HG03342 (cell line): ENCODE measurements around the gene TGM2.

Source experiments
- ATAC-seq: cut with Tn5 transposase; IDR thresholded peaks from one replicate; pipeline ENCODE4 v1.9.1; 2021; ENCODE audit warnings: mild to moderate bottlenecking, moderate library complexity; ENCODE audit not compliant: unreplicated experiment

TGM2 gene

DNA sequence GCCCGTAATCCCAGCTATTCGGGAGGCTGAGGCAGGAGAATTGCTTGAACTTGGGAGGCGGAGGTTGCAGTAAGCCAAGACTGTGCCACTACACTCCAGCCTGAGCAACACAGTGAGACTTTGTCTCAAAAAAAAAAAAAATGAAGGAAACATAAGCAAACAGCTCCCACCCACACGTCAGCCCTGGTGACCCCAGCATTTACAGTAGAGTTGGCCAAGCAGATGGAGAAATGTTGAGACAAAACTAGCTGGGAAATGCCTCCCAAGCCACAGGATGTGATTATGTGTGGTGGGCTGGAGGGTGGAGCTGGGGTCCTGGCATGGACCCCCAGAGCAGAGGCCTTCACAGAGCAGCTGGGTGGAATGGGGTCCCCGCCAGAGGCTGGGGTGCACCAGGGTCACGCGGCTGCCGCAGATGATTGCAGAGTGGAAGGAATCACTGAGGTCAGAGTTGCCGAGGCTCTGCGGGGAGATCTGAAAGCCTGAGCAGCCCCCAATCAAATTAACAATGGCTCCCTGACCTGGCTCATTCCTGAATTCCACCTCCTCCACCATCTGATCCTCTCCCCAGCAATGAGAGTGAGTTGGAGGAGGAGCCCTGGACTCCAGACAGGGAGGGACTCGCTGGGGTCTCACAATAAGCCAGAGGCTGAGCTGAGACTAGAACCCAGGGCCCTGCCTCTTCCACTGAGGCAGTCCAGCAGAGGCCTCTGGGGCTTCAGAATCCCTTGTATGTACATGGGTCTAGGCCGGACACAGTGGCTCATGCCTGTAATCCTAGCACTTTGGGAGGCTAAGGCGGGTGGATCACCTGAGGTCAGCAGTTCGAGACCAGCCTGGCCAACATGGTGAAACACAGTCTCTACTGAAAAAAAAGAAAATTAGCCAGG, 34.7 kb upstream of the TGM2 start:
- no peak for ATAC-seq

DNA sequence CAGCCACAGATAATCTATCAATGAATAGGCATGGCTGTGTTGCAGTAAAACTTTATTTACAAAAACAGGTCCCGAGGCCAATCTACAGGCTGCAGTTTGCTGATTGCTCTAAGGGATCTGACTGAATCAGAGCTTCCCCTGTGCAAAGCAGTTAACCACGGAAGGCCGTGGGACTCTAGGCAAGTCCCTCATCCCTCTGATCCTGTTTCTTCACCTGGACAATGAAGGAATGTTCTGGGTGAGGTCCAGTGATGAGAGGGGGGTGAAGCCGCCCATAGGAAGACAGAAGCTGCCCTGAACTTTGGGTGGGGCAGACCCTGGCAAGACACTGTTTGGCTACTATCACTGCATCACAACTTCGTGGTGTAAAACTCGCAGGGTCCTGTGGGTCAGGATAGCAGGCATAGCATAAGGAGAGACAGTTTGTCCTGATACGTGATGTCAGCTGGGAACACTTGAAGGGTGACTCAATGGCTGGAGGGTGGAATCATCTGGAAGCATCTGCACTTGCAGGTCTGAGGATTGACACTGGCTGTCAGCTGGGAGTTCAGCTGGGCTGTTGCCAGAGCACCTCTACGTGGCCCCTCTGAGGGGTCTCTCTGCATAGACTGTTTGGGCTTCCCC, 33.3 kb upstream of the TGM2 start:
- no peak for ATAC-seq

DNA sequence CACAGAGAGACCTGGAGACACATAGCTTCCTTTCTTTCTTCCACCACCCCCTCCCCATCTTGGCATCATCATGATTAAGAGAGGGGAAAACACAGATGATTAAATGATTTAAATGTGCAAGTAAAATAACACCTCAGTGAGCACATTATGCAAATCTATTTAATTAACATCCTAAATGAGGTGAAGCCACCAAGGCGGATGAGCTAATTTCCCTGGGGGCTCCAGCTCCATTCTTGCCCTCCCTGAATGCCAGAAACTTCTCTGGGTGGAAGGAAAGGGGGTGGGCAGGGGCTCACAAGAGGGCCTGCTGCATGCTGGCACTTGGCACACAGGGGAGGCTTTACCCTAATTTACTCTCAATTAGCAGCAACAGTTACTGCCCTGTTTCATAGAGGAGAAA, 32.5 kb upstream of the TGM2 start:
- no peak for ATAC-seq

DNA sequence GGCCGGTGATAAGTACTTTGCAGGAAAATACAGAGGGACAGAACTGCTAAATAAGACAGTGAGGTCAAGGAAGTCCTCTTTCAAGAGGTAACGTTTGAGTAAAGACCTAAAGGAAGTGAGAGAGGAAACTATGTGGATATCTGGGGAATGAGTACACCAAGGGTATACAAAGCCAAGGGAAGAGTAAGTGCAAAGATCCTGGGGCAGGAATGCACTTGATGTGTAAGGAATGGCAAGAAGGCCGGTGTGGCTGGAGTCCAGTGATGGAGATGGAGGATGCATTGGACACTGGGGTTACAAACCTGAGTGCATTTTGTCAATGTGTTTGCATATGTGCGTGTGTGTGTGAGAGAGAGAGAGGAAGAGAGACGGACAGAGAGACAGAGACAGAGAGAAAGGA, 32.1 kb upstream of the TGM2 start:
- no peak for ATAC-seq

DNA sequence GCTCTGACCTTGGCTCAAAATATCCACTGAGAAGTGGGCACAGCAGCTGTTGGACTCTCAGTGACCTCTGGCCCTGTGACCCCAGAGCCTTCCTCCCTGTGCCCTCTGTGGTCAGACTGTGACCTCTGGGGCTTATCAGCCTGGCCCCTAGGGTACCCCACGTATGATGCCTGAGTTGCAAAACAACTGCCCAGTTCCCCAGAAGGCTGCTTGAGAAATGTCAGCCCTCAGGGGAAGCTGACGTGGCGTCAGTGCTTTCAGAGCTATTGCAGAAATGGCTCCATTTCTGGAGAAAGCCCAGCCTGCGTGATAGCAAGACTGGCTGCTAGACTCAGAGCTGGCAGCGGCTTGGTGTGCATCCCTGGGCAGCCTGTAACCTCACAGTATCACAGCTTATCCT, 31.5 kb upstream of the TGM2 start:
- no peak for ATAC-seq

DNA sequence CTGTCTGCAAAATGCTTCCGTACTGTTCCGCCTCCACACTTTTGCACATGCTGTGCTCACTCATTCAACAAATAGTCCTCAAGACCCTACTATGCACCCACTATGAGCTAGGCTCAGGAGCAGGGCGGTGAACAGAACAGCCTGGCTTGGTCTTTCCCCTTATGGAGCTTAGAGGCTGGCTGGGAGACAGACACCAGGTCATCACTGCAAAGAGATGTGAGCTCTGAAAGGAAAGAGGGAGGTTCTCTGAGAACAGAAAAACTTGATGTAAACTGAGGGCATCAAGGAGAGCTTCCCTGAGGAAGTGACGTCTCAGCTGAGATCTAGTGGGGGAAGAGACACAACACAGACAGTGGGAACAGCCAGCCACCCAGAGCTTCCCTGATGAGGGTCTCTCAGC, 31.0 kb upstream of the TGM2 start:
- ATAC-seq, result no peak

DNA sequence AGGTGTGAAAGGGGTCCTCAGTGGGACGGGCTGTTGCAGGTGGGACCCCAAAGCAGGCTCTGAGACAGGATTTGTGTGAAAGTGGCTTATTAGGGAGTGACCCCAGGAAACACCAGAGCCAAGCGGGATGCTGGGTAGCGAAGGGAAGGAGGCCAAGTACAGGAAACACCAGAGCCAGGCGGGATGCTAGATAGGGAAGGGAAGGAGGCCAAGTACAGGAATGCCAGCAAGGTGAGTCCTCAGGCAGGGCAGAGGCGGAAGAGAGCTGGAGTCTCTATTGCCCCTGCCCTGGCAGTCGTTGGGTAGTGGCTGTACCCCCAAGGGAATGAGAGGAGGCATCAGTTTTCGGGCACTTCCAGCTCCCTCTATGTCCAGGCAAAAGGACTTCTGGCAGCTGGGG, 30.5 kb upstream of the TGM2 start:
- ATAC-seq, result no peak

DNA sequence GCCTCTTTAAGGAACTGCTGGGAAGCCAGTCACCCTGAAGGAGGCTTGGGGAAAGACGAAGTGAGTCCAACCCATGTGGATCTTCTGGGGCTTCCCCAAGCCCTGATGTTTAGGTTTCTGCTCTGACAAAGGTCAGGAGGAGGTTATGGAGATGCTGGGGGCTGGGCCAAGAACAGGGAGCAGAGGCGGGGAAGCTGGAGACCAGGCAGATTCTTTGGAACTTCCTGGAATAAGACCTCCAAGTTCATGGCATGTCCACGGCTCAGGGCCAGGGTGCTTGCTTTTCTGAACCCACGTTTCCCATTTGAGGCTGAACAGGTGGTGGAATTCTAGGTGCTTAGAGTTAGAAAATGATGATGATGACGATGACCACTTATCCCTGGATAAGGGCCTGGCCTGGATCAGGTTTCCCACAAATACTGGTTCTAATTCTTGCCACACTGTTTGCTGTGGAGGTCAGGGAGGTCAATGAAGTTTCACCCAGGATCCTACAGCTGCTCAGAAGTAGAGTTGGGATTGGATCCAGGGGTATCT, 30.0 kb upstream of the TGM2 start:
- no peak for ATAC-seq

DNA sequence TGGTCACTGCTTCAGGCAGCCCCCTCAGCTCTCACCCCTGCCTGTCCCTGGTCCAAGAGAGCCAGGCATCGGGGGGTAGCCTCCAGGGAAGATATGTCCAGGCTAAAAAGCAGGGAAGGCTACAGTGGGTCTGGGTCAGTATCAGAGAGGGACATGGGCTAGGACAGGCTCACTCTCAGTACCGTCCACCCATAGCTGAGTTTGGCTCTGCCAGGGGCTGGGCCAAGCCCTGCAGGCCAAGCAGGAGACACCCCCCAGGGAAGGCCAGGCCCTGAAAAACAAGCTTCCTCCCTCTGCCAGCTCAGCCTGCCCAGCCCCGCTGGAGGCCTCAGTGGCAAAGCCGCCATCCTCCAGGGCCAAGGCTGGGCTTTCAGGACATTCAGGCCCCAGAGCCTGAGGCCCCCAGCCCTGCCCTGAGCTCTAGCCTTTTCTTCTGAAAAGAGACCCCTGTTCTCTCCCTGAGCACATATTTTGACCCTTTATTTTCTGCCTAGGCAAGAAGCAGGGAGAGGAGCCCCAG, 28.6 kb upstream of the TGM2 start:
- no peak for ATAC-seq

DNA sequence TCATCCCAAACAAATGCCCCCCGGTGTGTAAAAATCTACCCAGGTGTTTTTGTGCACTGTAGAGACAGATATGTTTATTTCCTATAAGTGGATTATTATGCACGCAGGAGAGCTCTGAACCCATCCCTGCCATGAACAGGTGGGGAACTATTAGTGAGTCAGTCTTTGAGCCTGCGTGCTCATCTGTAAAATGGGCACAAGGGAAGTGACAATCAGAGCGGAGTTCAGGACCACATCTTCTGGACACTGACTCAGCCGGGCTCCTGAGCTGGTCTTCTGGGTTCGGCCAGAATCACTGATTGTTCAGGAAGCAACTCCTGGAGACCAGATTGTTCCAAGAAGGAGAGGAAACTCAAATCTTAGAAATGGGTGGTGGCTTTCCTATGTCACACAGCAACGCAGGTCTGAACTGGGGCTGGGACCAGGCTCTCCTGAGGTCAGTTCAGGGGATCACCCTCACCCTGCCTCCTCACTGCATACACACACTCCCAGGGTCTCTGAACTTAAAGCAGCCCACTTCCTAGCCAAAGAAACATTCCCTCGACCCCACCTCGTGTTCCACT, 27.3 kb upstream of the TGM2 start:
- ATAC-seq, result no peak

DNA sequence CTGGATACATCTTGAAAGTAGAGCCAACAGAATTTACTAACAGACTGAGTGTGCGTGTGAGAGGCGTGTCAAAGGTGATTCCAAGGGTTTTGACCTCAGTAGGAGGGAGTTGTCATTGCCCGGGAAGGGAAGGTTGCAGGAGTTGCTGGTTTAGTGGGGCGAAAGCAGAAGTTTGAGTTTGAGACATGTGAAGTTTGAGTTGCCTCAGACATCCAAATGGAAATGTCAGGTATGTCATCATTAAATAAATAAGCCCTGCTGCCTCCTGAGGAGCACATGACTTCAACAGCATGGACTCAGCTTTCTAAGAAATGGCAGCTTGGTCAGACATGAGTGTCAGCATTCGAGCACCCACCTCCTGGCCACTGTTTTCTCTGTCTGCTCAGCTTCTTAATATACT, 26.6 kb upstream of the TGM2 start:
- no peak for ATAC-seq

DNA sequence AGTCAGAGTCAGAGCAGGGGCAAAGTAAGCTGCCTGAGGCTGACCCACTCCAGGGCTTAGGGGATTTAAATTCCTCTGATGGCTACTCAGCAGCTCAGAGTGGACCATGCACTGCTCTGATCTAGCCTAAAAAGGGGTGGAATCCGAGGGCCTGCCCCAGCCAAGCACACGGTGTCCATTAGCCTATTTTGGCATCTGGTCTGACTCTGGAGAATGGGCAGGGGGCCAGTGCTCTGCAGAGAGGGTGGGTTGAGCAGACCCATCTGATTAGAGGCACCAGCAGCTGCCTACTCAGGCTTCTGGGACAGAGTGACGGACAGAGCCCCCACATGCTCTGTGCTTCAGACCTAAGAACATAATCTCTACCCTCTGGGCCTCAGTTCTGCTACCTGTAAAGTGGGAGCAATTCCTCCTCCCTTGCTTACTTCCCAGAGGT, 25.9 kb upstream of the TGM2 start:
- no peak for ATAC-seq

DNA sequence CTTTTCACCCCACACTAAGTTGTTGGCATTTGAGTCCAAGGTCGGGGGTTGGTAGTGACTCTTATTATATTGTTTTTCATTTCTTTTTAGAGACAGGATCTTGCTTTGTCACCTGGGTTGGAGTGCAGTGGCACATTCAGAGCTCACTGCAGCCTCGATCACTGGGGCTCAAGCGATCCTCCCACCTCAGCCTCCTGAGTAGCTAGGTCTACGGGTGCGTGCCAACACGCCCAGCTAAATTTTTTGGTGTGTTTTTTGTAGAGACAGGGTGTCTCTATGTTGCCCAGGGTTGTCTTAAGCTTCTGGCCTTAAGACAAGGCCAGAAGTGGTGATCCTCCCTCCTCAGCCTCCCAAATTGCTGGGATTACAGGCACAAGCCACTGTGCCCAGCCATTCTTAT, 25.1 kb upstream of the TGM2 start:
- ATAC-seq, result no peak

DNA sequence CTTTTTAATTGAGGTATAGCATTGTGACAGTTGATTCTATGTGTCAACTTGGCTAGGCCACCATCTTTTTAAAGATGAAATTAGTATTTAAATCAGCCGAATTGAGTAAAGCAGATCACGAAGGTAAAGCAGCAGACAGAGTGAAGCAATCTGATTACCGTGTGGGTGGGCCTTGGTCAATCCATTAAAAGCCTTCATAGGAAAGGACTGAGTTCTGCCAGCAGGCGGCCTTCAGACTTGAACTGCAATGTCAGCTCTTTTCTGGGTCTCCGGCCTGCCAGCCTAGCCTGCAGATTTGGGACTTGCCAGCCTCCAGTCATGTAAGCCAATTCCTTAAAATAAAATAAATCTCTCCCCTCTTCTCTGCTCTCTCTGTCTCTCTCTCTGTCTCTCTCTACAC, 22.4 kb upstream of the TGM2 start:
- no peak for ATAC-seq

DNA sequence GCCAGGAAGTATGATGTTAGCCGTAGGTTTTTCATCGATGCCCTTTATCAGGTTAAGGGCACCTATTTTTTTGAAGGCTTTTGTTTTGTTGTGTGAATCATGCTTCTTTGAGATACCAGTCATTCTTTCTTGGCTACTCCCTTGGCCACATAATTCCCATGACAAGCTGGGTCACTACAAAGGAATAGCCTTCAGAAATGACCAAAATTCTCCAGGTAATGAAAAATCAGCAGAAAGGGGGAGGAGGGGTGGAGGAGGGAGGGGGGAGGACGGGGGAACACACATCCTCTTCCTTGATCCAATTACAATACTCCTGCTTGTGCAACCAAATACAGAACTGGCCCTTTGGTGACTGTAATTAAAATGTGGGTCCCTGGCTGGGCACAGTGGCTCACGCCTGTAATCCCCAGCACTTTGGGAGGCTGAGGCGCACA, 21.7 kb upstream of the TGM2 start:
- no peak for ATAC-seq

DNA sequence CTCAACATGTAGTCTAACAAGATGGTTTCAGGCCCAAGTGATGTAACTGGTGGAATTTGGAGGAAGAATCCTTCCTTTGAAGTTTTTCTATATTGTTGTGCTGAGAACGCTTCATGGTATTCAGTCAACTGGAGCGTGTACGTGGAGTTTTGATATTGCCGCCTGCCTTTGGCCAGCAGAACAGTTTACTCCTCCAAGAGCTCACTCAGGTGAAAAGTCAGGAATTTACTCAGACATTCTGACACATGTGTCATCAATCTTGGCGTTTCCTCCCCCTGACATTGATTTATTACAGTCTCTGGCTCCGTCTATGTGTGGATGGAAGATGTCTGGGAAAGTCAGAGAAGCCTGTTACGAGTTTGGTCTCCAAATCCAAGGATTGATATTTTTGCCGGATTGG, 19.0 kb upstream of the TGM2 start:
- no peak for ATAC-seq

DNA sequence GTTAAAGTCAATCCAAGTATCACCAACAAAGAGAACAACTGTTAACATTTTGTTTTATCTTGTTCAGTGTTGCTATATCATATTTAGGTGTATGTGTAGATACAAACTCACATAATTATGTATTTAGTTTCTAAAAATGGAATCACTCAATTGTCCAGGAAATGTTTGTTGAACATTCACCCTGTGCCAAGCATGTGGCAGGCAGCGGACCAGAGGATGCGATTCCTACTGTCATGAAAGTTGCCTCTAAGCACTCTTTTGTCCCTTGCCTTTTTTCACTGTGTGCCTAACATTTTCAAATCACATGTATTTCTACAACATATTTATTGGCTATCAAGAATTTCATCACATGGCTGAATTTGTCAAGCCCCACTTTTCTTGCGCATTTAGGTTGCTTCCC, 16.9 kb upstream of the TGM2 start:
- ATAC-seq, result no peak

DNA sequence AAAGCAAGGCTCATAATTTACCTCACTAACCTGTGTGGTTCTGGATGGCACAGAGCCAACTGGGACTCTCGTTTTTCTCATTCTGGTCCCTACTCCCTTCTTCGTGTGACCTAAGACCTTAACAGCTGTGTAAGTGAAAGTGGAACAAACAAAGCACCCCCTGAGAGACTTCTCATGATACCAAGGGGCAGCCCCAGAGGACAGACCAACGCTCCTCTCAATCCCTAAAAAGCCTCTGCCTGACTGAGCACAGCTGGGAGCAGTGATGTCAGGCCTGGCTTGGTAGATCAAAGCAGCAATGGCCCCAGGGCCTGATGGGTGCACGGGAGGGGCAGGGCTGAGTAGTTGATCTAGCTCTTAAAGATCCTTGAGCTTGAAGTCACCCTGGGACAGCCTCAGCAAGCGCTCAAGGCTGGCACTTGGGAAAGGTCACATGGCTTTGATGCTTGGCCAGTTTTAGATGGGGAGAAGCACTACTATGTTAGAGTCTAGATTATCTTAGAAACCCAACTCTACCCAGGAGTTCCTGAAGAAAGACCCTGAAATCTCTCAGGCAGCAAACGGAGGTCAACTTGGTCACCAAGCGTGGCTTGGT, 16.2 kb upstream of the TGM2 start:
- ATAC-seq, result peak; percentile 80

DNA sequence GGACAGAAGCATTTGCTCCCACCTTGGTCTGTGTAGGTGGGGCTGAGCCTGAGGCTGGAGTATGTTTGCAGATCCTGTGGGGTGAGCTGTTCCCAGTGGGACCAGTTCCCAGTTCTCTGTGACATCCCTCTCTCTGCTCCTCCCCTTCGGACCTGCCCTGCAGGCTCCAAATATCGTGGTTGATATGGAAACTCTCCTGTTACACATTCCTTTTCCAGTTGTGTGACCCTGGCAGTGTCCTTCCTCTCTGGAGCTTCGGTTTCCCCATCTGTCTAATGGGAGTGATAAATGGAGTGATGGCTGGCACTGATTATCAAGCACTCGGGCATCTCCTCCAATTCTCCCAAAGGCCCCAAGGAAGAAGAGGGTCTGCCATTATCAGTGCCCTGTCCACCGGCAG, 15.7 kb upstream of the TGM2 start:
- ATAC-seq, result no peak

DNA sequence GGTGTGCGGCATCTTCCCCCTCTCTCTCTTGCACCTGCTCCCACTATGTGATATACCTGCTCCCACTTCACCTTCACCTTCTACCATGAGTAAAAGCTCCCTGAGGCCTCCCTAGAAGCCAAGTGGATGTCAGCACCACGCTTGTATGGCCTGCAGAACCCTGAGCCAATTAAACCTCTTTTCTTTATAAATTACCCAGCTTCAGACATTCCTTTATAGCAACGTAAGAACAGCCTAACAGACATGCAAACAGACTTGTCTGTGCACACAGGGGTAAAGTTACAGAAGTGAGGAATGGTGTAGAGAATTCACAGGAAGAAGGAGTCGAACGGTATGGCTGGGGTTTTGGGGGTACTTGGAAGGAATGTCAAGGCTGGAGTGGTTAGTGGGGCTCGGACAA, 14.8 kb upstream of the TGM2 start:
- no peak for ATAC-seq

DNA sequence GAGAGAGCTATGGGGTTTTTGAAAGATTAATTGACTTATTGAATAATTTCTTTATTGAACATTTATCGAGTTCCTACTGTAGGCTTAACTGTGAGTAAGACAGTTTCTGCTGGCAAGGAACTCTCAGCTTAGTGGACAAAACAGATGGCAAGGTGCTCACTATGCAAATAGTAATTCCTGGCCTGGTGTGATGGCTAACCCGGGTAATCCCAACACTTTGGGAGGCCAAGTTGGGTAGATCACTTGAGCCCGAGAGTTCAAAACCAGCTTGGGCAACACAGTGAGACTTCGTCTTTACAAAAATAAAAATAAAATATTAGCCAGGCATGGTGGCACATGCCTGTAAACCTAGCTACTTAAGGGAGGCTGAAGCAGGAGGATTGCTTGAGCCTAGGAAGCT, 13.5 kb upstream of the TGM2 start:
- ATAC-seq, result no peak
